Mesendoderm (in vitro differentiated cells): ENCODE data around the gene METRNL.

Experiments
- DNase-seq: peaks from one replicate; pipeline ENCODE4 v3.0.0; 2013
- H2AK5ac ChIP-seq: 2 replicates; pipeline ENCODE4 v1.6.1; 2013; ENCODE audit warnings: low read length, inconsistent platforms
- H2BK120ac ChIP-seq: 2 replicates; pipeline ENCODE4 v1.6.1; 2013; ENCODE audit warnings: low read depth, mild to moderate bottlenecking, low read length, moderate library complexity, mixed read lengths
- H2BK15ac ChIP-seq: replicated peaks from 2 replicates; pipeline ENCODE4 v1.6.1; 2013; ENCODE audit warnings: low read depth, mild to moderate bottlenecking, moderate library complexity
- H2BK5ac ChIP-seq: 2 replicates; pipeline ENCODE4 v1.6.1; 2013; ENCODE audit warnings: low read length, inconsistent platforms
- H3K18ac ChIP-seq: 2 replicates; pipeline ENCODE4 v1.6.1; 2013; ENCODE audit warnings: mild to moderate bottlenecking, low read length, mixed read lengths
- H3K23ac ChIP-seq: one replicate; pipeline ENCODE4 v1.6.1; 2013; ENCODE audit warnings: low read length
- H3K27ac ChIP-seq: 2 replicates; pipeline ENCODE4 v1.5.1; 2013; ENCODE audit warnings: low read depth, mild to moderate bottlenecking, inconsistent platforms, low read length, moderate library complexity
- H3K27me3 ChIP-seq: 2 replicates; pipeline ENCODE4 v1.6.1; 2013; ENCODE audit warnings: low read length, control low read depth, mild to moderate bottlenecking, inconsistent platforms; ENCODE audit not compliant: insufficient read depth, poor library complexity
- H3K36me3 ChIP-seq: 2 replicates; pipeline ENCODE4 v1.6.1; 2013; ENCODE audit warnings: low read length, inconsistent platforms; ENCODE audit not compliant: control insufficient read depth, insufficient read depth
- H3K4ac ChIP-seq: one replicate; pipeline ENCODE4 v1.6.1; 2013; ENCODE audit warnings: low read depth, mild to moderate bottlenecking, low read length, moderate library complexity
- H3K4me1 ChIP-seq: 2 replicates; pipeline ENCODE4 v1.6.1; 2013; ENCODE audit warnings: low read depth, low read length, inconsistent platforms; ENCODE audit not compliant: control insufficient read depth
- H3K4me2 ChIP-seq: 2 replicates; pipeline ENCODE4 v1.6.1; 2013; ENCODE audit warnings: low read length
- H3K4me3 ChIP-seq: 2 replicates; pipeline ENCODE4 v1.5.1; 2013; ENCODE audit warnings: mild to moderate bottlenecking, low read length
- H3K56ac ChIP-seq: one replicate; pipeline ENCODE4 v1.6.1; 2013; ENCODE audit warnings: low read length
- H3K79me1 ChIP-seq: 2 replicates; pipeline ENCODE4 v1.6.1; 2013; ENCODE audit warnings: low read length, inconsistent platforms
- H3K79me2 ChIP-seq: 2 replicates; pipeline ENCODE4 v1.6.1; 2013; ENCODE audit warnings: mild to moderate bottlenecking, low read length; ENCODE audit not compliant: control insufficient read depth, insufficient read depth
- H3K9ac ChIP-seq: 2 replicates; pipeline ENCODE4 v1.6.1; 2013; ENCODE audit warnings: low read length, inconsistent platforms
- H4K5ac ChIP-seq: one replicate; pipeline ENCODE4 v1.6.1; 2013; ENCODE audit warnings: low read length
- H4K8ac ChIP-seq: one replicate; pipeline ENCODE4 v1.6.1; 2013; ENCODE audit warnings: low read depth, mild to moderate bottlenecking, control low read depth, low read length, moderate library complexity
- WGBS: extraction: QIAGEN DNeasy Blood & Tissue Kit; methylation state at CpG from one replicate; pipeline ENCODE4 v1.1.7; 2013; ENCODE audit warnings: low lambda C conversion rate, missing lambda C conversion rate; ENCODE audit not compliant: insufficient coverage; ENCODE audit errors: extremely low coverage; 5-methylcytosine and 5-hydroxymethylcytosine counted together

METRNL gene

GRCh38 chr17:83085103-83085502, 5.7 kb downstream of the METRNL start:
- Histone ChIP-seq H3K79me2 (no peaks in the 10 kb centered on the region), H2AK5ac (no peak overlapping the region), H3K4ac (no peak overlapping the region), H3K9ac (no peak overlapping the region), H3K36me3 (no peaks in the 10 kb centered on the region), H3K23ac (no peak overlapping the region), H3K27me3 (no peaks in the 10 kb centered on the region), H3K4me2 (no peak overlapping the region), H3K56ac (no peak overlapping the region), H3K18ac (no peak overlapping the region), H3K4me3 (no peak overlapping the region), H3K79me1 (no peaks in the 10 kb centered on the region), H3K4me1 (peaks cover 5% of the 10 kb centered on the region), H3K27ac (no peak overlapping the region), H2BK120ac (no peak overlapping the region), H4K5ac (no peak overlapping the region), H4K8ac (no peak overlapping the region), H2BK15ac (no peak overlapping the region), H2BK5ac (no peak overlapping the region)
- DNase-seq = no peak
- WGBS = no CpG with 5 or more reads among the region's 22 CpGs

DNA sequence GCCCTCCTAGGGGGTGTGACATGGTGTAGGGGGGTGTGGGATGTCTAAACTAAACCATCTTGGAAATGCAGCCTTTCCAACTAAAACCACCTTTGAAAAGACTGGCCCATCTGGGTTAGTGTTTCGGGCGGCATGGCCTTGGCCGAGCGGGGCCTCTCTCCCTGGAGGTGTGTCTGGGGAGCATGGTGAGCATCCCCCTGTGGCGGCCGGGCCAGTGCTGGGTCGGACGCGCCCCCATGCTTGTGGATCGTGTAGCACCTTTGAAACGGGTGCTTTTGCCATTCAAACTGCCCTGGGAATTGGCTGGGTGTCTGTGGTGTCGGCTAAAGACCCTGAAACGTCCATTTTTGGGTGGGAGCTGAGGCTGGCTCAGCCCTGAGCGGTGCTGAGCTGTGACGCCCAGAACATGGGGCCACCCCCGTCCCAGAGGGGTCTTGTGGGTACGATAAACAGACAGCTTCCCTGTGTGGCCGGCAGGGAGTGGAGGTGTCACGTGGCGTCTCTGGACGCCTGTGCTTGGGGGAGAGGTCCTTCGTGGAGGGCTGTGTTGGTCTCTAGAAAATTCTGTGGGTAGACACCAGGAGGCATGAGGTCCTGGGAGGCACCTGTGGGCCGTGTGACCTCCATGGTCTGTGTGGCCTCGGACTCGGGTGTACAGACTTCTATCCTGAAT, 6.3 kb downstream of the METRNL start:
- no peak overlapping the region for H3K4me3 ChIP-seq
- H3K4me1 ChIP-seq = peaks cover 5% of the 10 kb centered on the region
- no peak overlapping the region for H3K9ac ChIP-seq
- WGBS = no CpG with 5 or more reads among the region's 25 CpGs
- DNase-seq = no peak
- H3K27me3 ChIP-seq = no peaks in the 10 kb centered on the region
- no peak overlapping the region for H4K5ac ChIP-seq
- no peak overlapping the region for H3K27ac ChIP-seq
- H3K18ac ChIP-seq = no peak overlapping the region
- H3K36me3 ChIP-seq = no peaks in the 10 kb centered on the region
- no peaks in the 10 kb centered on the region for H3K79me1 ChIP-seq
- no peak overlapping the region for H3K4ac ChIP-seq
- no peak overlapping the region for H4K8ac ChIP-seq
- H2BK120ac ChIP-seq = no peak overlapping the region
- H3K79me2 ChIP-seq = no peaks in the 10 kb centered on the region
- H2BK5ac ChIP-seq = no peak overlapping the region
- H3K4me2 ChIP-seq = no peak overlapping the region
- no peak overlapping the region for H3K23ac ChIP-seq
- no peak overlapping the region for H2BK15ac ChIP-seq
- H3K56ac ChIP-seq = no peak overlapping the region
- H2AK5ac ChIP-seq = no peak overlapping the region

GRCh38 chr17:83086199-83086880, 6.9 kb downstream of the METRNL start:
- no peak for DNase-seq
- no peak overlapping the region for H3K4ac ChIP-seq
- no peaks in the 10 kb centered on the region for H3K36me3 ChIP-seq
- no peak overlapping the region for H3K23ac ChIP-seq
- H3K27me3 ChIP-seq = no peaks in the 10 kb centered on the region
- no peak overlapping the region for H3K4me2 ChIP-seq
- no peaks in the 10 kb centered on the region for H3K79me1 ChIP-seq
- H2BK15ac ChIP-seq = no peak overlapping the region
- no peak overlapping the region for H3K27ac ChIP-seq
- H3K18ac ChIP-seq = no peak overlapping the region
- no peak overlapping the region for H2BK5ac ChIP-seq
- no peak overlapping the region for H2BK120ac ChIP-seq
- H4K8ac ChIP-seq = no peak overlapping the region
- peaks cover 5% of the 10 kb centered on the region for H3K4me1 ChIP-seq
- no peak overlapping the region for H2AK5ac ChIP-seq
- H3K79me2 ChIP-seq = no peaks in the 10 kb centered on the region
- H3K56ac ChIP-seq = no peak overlapping the region
- no peak overlapping the region for H3K4me3 ChIP-seq
- WGBS = no CpG with 5 or more reads among the region's 18 CpGs
- H4K5ac ChIP-seq = no peak overlapping the region
- no peak overlapping the region for H3K9ac ChIP-seq

DNA sequence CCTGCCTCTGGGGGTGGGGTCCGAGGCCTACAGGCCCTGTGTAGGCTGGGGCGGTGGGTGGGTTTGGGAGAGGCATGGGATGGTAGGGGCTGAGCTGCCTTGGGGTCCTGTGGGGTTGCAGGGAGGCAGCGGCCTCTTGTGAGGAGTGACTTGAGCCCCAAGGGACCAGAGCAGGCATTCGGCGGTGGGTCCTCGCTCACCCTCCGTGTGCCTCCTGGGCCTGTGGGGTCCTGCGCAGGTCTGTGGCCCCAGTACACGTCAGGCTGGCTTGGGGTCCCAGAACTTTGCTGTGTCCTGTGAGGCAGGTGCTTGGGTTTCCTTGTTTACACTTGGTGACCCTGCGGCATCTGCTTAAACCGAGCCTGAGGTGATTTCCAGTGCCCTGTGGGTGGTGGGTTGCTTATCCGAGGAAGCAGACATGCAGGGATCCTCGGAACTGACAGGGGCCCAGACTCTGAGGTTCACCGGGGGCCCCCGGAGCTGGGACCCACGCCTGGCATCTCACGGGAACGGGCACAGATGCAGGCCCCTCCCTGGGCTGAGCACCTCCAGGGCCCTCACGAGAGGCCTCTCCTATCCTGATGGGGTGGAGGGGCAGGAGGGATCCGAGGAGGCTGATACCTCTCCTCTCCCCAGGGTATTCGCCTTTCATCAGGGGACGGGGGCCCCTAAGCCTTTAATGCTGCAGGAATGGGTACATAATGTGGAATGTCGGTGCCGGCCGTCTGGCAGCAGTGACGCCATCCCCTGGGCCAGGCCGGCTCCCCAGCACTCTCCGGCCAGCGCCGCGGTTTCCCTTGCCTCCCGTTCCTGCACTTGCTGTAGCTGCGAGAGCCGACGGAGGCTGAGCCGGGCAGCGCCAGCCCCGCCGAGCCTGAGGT, 7.7 kb downstream of the METRNL start:
- Histone ChIP-seq H3K4me3 (no peak overlapping the region), H3K9ac (no peak overlapping the region), H2BK120ac (no peak overlapping the region), H3K36me3 (no peaks in the 10 kb centered on the region), H3K18ac (no peak overlapping the region), H3K79me2 (no peaks in the 10 kb centered on the region), H3K4ac (no peak overlapping the region), H2AK5ac (no peak overlapping the region), H3K27ac (no peak overlapping the region), H3K4me1 (peaks cover 5% of the 10 kb centered on the region), H4K5ac (no peak overlapping the region), H2BK5ac (no peak overlapping the region), H3K23ac (no peak overlapping the region), H4K8ac (no peak overlapping the region), H3K4me2 (no peak overlapping the region), H3K27me3 (no peaks in the 10 kb centered on the region), H3K56ac (no peak overlapping the region), H2BK15ac (no peak overlapping the region), H3K79me1 (no peaks in the 10 kb centered on the region)
- no peak for DNase-seq
- no CpG with 5 or more reads among the region's 39 CpGs for WGBS

GRCh38 chr17:83087788-83088360, 8.5 kb downstream of the METRNL start:
- no peaks in the 10 kb centered on the region for H3K79me1 ChIP-seq
- H2AK5ac ChIP-seq = no peak overlapping the region
- H3K36me3 ChIP-seq = no peaks in the 10 kb centered on the region
- H3K27ac ChIP-seq = no peak overlapping the region
- H2BK15ac ChIP-seq = no peak overlapping the region
- no peaks in the 10 kb centered on the region for H3K79me2 ChIP-seq
- H3K9ac ChIP-seq = no peak overlapping the region
- no peak overlapping the region for H4K8ac ChIP-seq
- H2BK5ac ChIP-seq = no peak overlapping the region
- no peaks in the 10 kb centered on the region for H3K27me3 ChIP-seq
- no peak overlapping the region for H2BK120ac ChIP-seq
- H3K4me1 ChIP-seq = peaks cover 5% of the 10 kb centered on the region
- H3K4me3 ChIP-seq = no peak overlapping the region
- H3K18ac ChIP-seq = no peak overlapping the region
- no peak overlapping the region for H3K56ac ChIP-seq
- H4K5ac ChIP-seq = no peak overlapping the region
- H3K4me2 ChIP-seq = no peak overlapping the region
- WGBS = no CpG with 5 or more reads among the region's 31 CpGs
- no peak overlapping the region for H3K4ac ChIP-seq
- H3K23ac ChIP-seq = no peak overlapping the region
- no peak for DNase-seq
